Activated T-cell treated with anti-CD3 and anti-CD28 coated beads for 4 hours (primary cell): ENCODE data around the gene KNDC1.
"Not testable (repeated sequence)": the region's sequence is repeated elsewhere in the genome, so short reads cannot be mapped to it uniquely, and the experiment has no call there.

ENCODE experiments used
- DNase-seq: peaks from one replicate; pipeline ENCODE4 v3.0.0-alpha.2; 2020

The KNDC1 gene

GRCh38 chr10:133162910-133163856 lies 3.2 kb downstream of the KNDC1 start:
- no peak for DNase-seq

GRCh38 chr10:133163889-133164815 lies 4.1 kb downstream of the KNDC1 start:
- no peak for DNase-seq

GRCh38 chr10:133164816-133165555 lies 5.0 kb downstream of the KNDC1 start:
- no peak for DNase-seq

- no peak for DNase-seq
These were observed 5.8 kb downstream of the KNDC1 start for GRCh38 chr10:133165556-133166503.

- no peak for DNase-seq
These were observed 6.4 kb downstream of the KNDC1 start for GRCh38 chr10:133166504-133166827.

- DNase-seq, result no peak
These were observed 7.0 kb downstream of the KNDC1 start for GRCh38 chr10:133166828-133167692.

GRCh38 chr10:133167693-133168616 lies 7.9 kb downstream of the KNDC1 start:
- DNase-seq, result no peak

- DNase-seq, result no peak
These were observed 8.6 kb downstream of the KNDC1 start for GRCh38 chr10:133168617-133169031.

- no peak for DNase-seq
These were observed 9.3 kb downstream of the KNDC1 start for GRCh38 chr10:133169173-133169947.

GRCh38 chr10:133170092-133170491 lies 10.1 kb downstream of the KNDC1 start:
- DNase-seq, result no peak

GRCh38 chr10:133173860-133174640 lies 14.0 kb downstream of the KNDC1 start:
- DNase-seq, result no peak

GRCh38 chr10:133174689-133175263 lies 14.8 kb downstream of the KNDC1 start:
- no peak for DNase-seq

GRCh38 chr10:133175624-133176023 lies 15.6 kb downstream of the KNDC1 start:
- not testable (repeated sequence) for DNase-seq

- DNase-seq, result no peak
These were observed 16.5 kb downstream of the KNDC1 start for GRCh38 chr10:133176546-133176945.

GRCh38 chr10:133177380-133178157 lies 17.6 kb downstream of the KNDC1 start:
- no peak for DNase-seq

- DNase-seq, result no peak
These were observed 18.5 kb downstream of the KNDC1 start for GRCh38 chr10:133178357-133179127.
